NOMO-1 treated with DMSO at 0.1 percent for 48 hours (cell line): Measurements from ENCODE around the gene TUBA4B.
"Not testable (repeated sequence)": the region's sequence is repeated elsewhere in the genome, so short reads cannot be mapped to it uniquely, and the experiment has no call there.

Source experiments
- DNase-seq: peaks from one replicate; lab custom pipeline; 2025; ENCODE audit not compliant: unreplicated experiment; lab: John Stamatoyannopoulos, UW

The TUBA4B gene

GRCh38 chr2:219247678-219248642 is 5.1 kb upstream of the TUBA4B start:
- no peak for DNase-seq

- DNase-seq: no peak
These were observed 4.2 kb upstream of the TUBA4B start for GRCh38 chr2:219248845-219249202.

- peak; percentile 57 for DNase-seq
These were observed 3.7 kb upstream of the TUBA4B start for GRCh38 chr2:219249203-219249980.

- peak; percentile 70 for DNase-seq
These were observed 2.8 kb upstream of the TUBA4B start for GRCh38 chr2:219250049-219250781.

- no peak for DNase-seq
These were observed 1.4 kb upstream of the TUBA4B start for GRCh38 chr2:219251656-219252055.

GRCh38 chr2:219252084-219252483 is 959 bp upstream of the TUBA4B start:
- no peak for DNase-seq

GRCh38 chr2:219252570-219252899 is 508 bp upstream of the TUBA4B start:
- DNase-seq: no peak

- DNase-seq: peak; percentile 66
These were observed 928 bp downstream of the TUBA4B start, which contains the start of gene TUBA4A for GRCh38 chr2:219253753-219254589. Gene TUBA4A (minus strand): TSS chr2:219253918. CDS start chr2:219253858, 60 bp downstream.

- peak; percentile 88 for DNase-seq
These were observed 1.7 kb downstream of the TUBA4B start for GRCh38 chr2:219254590-219255201.

GRCh38 chr2:219258942-219259341 is 5.9 kb downstream of the TUBA4B start:
- not testable (repeated sequence) for DNase-seq

- DNase-seq: no peak
These were observed 8.2 kb downstream of the TUBA4B start for GRCh38 chr2:219261024-219261855.

- DNase-seq: no peak
These were observed 13.2 kb downstream of the TUBA4B start for GRCh38 chr2:219266232-219266631.

- no peak for DNase-seq
These were observed 13.8 kb downstream of the TUBA4B start for GRCh38 chr2:219266886-219267285.

- no peak for DNase-seq
These were observed 15.3 kb downstream of the TUBA4B start for GRCh38 chr2:219268294-219268693.

- DNase-seq: no peak
These were observed 16.5 kb downstream of the TUBA4B start for GRCh38 chr2:219269362-219270054.

- DNase-seq: no peak
These were observed 17.0 kb downstream of the TUBA4B start for GRCh38 chr2:219270055-219270372.

- no peak for DNase-seq
These were observed 18.0 kb downstream of the TUBA4B start for GRCh38 chr2:219271021-219271420.

GRCh38 chr2:219272356-219272755 is 19.3 kb downstream of the TUBA4B start:
- DNase-seq: no peak

GRCh38 chr2:219272995-219273394 is 20.0 kb downstream of the TUBA4B start:
- DNase-seq: no peak
